Measurements from ENCODE around the gene ARFGEF2. TPM values are rescaled to one million over a fixed set of nuclear protein-coding genes. Genes with fewer than 3 reads are reported as not detected.

ARFGEF2 gene
- total RNA-seq, 4 donors from 2014 or later = 34.7 to 36.2 (median 35.2) TPM

- no peak for TF ChIP-seq CTCF (IDR thresholded peaks at IDR 0.05)
- DNase-seq (ENCODE audit: low spot score) = no peak
Observed at GRCh38 chr20:48926267-48926666, 4.8 kb downstream of the ARFGEF2 start.

DNA sequence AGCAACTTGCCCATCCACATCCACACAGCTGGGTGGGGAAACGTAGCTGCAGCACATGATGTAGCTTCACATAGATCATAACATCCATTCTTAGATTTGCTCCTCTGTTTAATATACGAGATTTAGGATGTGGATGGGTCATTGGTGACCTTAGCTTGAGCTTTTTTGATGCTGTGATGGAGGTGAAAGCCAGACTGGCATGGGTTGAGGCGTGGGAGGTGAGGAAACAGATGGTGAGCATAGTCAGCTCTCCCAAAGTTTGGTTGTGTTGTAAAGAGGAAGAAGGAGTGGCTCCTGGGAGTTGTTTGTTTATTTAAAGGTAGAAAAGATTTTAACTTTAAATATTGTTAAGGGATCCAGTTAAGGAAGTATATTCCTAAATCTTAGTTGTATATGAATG, 5.3 kb downstream of the ARFGEF2 start:
- ATAC-seq (ENCODE audit: low FRiP score) (no peak), DNase-seq (ENCODE audit: low spot score) (no peak)
- no peak for TF ChIP-seq CTCF (IDR thresholded peaks at IDR 0.05)

More at GRCh38 chr20:48926267-48926666, 4.8 kb downstream of the ARFGEF2 start:
- no peak for ATAC-seq (ENCODE audit: low FRiP score)

DNA sequence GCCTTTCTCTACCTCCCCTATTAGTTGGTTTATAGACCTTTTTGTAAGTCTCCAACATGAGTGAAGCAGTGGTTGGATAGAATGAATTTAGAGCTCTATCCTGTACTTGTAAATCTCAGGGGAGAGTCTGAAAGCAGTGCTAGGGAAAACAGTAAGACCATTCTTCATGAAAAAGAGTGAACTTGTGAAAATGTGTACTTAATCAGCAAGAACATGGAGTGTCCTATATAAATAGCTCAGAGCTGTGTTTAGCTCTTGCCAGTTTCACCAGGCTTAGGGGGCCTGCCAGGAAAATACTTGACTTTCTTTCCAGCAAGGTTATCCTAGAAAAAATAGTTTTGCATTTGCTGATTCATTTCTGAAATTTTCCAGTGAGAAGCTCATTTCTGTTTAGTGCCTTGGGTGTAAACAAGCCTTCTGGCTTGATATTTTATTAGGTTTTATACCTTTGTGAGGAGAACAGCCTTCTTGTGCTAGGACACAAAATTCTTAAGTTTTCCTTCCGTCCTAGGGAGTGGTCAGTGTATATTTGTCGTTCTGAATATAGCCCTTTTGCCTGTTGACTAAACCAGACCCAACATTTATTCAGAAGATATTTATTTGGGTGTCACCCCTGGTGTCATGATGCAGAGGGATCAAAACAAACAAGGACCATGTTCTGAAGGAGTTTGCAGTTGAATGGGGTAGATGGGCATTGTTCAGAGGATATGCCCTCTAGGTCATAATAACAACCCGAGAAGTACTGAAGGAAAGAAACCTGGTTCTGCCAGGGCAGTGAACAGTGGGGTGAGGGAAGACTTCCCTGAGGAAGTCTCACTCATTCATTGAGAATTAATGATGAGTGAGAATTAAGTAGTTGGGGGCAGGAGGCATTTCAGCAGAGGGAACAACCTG, 7.6 kb downstream of the ARFGEF2 start:
- no peak for TF ChIP-seq CTCF (IDR thresholded peaks at IDR 0.05)
- DNase-seq (ENCODE audit: low spot score) (no peak), ATAC-seq (ENCODE audit: low FRiP score) (peak; percentile 60)

- no peak for ATAC-seq (ENCODE audit: low FRiP score)
- no peak for TF ChIP-seq CTCF (IDR thresholded peaks at IDR 0.05)
- DNase-seq (ENCODE audit: low spot score) = no peak
Observed at GRCh38 chr20:48930035-48930434, 8.5 kb downstream of the ARFGEF2 start.

GRCh38 chr20:48930878-48931277, 9.4 kb downstream of the ARFGEF2 start:
- DNase-seq (ENCODE audit: low spot score) (no peak), ATAC-seq (ENCODE audit: low FRiP score) (no peak)
- no peak for TF ChIP-seq CTCF (IDR thresholded peaks at IDR 0.05)

- ATAC-seq (ENCODE audit: low FRiP score) = no peak
- TF ChIP-seq CTCF (IDR thresholded peaks at IDR 0.05) = no peak
- no peak for DNase-seq (ENCODE audit: low spot score)
Observed at GRCh38 chr20:48931527-48932374, 10.2 kb downstream of the ARFGEF2 start.
